ENCODE results near the gene KRT3. TPM values are rescaled to one million over a fixed set of nuclear protein-coding genes. Genes with fewer than 3 reads are reported as not detected.

The KRT3 gene
- total RNA-seq, 1 donor from 2014 or later: not detected

DNA sequence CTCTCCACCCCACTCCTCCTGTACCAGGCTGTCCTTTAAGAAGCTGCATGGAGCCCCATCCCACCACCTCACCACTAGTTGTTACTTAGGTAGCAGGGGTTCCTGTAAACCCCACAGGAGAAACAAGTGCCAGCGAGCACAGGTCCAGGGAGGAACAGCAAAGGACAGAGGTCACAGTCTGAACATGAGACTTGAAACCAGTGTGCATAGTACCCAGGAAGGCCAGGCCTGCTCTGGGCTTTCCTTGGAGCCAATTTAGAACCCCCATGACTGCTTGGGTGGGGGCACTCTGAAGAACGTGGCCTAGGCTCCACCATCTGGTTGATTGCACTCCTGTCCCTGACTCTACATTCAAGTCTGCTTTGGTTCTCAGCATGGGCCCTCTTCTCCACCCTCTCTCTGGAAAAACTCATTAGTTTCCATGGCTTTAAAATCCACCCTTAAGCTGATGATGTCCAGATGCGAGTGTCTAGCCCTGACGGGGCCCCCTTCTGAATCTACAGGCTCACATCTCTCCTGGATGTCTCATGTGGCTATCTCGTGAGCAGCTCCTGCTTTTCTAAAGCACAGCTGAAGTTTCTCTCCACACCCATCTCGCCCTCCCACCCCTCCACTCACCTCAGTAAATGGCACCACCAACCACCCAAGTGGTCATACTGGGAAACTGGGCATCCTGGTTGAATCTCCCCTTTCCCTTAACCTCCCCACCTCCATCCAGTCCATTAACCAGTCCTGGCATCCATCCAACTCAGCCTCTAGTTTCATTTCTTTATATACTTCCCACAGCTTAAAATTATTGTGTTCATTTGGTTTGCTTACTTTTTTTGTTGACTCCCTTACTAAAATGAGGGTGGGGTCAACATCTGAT is 8.4 kb downstream of the KRT3 start:
- H3K27ac ChIP-seq: no peak overlapping the region
- H3K9me3 ChIP-seq: no peaks in the 10 kb centered on the region
- DNase-seq: peak; percentile 22
- intact Hi-C loops (cut with DNase I): no loop called here
- peaks cover 3% of the 10 kb centered on the region for H3K4me1 ChIP-seq
- no peaks in the 10 kb centered on the region for H3K36me3 ChIP-seq
- TF ChIP-seq, protein P1, sequence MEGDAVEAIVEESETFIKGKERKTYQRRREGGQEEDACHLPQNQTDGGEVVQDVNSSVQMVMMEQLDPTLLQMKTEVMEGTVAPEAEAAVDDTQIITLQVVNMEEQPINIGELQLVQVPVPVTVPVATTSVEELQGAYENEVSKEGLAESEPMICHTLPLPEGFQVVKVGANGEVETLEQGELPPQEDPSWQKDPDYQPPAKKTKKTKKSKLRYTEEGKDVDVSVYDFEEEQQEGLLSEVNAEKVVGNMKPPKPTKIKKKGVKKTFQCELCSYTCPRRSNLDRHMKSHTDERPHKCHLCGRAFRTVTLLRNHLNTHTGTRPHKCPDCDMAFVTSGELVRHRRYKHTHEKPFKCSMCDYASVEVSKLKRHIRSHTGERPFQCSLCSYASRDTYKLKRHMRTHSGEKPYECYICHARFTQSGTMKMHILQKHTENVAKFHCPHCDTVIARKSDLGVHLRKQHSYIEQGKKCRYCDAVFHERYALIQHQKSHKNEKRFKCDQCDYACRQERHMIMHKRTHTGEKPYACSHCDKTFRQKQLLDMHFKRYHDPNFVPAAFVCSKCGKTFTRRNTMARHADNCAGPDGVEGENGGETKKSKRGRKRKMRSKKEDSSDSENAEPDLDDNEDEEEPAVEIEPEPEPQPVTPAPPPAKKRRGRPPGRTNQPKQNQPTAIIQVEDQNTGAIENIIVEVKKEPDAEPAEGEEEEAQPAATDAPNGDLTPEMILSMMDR (IDR thresholded peaks at IDR 0.05): no peak
- peaks cover 55% of the 10 kb centered on the region for H3K27me3 ChIP-seq
- ATAC-seq: no peak
- H3K4me3 ChIP-seq: no peak overlapping the region

DNA sequence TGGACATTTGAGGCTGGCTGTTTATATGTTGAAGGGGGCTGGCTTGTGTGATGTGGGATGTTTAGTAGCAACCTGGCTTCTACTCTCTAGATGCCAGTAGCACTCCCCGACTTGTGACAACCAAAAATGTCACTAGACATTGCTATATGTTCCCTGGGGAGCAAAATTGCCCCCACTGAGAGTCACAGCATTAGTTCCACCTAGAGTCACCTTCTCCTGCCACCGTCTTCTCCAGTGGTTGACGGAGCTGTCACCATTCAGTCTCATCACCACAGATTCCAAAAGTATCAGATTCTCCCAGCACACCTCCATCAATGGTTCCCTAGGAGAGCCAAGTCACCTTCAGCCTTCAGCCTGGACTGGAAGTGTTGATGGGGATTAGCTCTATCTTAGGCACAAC is 11.0 kb downstream of the KRT3 start:
- no peaks in the 10 kb centered on the region for H3K36me3 ChIP-seq
- H3K4me3 ChIP-seq: no peak overlapping the region
- H3K9me3 ChIP-seq: no peaks in the 10 kb centered on the region
- TF ChIP-seq, protein P1 (IDR thresholded peaks at IDR 0.05): no peak
- intact Hi-C loops (cut with DNase I): no loop called here
- no peak for DNase-seq
- H3K4me1 ChIP-seq: no peaks in the 10 kb centered on the region
- H3K27me3 ChIP-seq: peaks cover 41% of the 10 kb centered on the region
- no peak overlapping the region for H3K27ac ChIP-seq
- no peak for ATAC-seq

DNA sequence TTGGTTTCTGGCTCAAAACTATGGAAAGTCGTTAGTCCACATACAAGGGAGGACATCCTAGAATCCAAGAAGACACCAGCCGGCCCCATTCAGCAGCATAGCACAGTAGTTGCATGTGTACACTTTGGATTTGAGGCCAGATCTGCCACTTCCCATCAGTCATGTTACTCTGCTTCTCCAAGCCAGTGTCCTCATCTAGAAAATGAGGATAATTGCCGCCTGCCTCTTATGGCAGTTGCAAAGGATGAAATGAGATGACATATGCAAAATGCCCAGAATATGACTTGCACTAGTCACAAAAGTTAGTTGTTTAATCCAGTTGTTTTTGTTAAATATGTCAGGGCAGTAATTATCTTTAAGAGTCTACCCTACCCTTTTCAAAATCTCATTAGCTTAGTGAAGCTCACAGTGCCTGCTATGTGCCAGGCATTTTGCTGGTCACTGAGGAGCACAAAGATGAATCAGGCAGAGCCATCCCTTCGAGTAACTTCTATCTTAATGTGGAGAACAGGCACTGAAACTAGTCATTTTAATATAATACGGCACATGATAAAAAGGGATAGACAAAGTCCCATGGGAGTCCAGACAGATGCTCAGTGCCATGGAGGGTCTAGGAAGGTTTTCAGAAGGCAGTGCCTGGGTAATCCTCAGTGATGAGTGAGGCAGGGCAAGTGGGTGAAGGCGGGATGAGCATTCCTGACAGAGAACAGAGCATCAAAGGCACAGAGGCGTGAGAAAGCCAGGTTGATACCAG is 12.2 kb downstream of the KRT3 start:
- peaks cover 33% of the 10 kb centered on the region for H3K27me3 ChIP-seq
- DNase-seq (no peak), ATAC-seq (no peak)
- no peaks in the 10 kb centered on the region for H3K9me3 ChIP-seq
- H3K36me3 ChIP-seq: no peaks in the 10 kb centered on the region
- no peak overlapping the region for H3K4me3 ChIP-seq
- no peak overlapping the region for H3K27ac ChIP-seq
- TF ChIP-seq, protein P1 (IDR thresholded peaks at IDR 0.05): no peak
- intact Hi-C loops (cut with DNase I): no loop called here
- no peaks in the 10 kb centered on the region for H3K4me1 ChIP-seq

DNA sequence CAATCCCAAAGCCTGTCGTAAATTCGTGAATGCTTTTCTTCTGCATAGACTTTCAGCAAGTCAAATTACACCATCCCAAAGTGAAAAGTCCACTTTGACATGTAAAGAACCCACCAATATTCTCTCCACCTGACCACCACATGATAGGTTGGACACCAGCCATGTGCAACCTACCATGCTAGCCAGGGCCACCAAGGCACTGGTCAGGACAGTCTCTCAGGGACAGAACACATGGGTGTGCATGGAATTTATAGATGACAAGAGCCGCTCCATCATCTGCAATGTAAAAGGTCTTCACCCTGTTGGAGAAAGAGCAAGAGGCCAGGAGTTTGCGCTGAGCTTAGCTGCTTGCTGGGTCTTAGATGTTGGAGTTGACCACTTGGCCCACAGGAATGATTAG is 13.4 kb downstream of the KRT3 start:
- ATAC-seq (no peak), DNase-seq (no peak)
- TF ChIP-seq, protein P1 (IDR thresholded peaks at IDR 0.05): no peak
- no peak overlapping the region for H3K27ac ChIP-seq
- H3K4me3 ChIP-seq: no peak overlapping the region
- H3K27me3 ChIP-seq: peaks cover 38% of the 10 kb centered on the region
- intact Hi-C loops (cut with DNase I): no loop called here
- H3K9me3 ChIP-seq: no peaks in the 10 kb centered on the region
- no peaks in the 10 kb centered on the region for H3K36me3 ChIP-seq
- H3K4me1 ChIP-seq: no peaks in the 10 kb centered on the region

DNA sequence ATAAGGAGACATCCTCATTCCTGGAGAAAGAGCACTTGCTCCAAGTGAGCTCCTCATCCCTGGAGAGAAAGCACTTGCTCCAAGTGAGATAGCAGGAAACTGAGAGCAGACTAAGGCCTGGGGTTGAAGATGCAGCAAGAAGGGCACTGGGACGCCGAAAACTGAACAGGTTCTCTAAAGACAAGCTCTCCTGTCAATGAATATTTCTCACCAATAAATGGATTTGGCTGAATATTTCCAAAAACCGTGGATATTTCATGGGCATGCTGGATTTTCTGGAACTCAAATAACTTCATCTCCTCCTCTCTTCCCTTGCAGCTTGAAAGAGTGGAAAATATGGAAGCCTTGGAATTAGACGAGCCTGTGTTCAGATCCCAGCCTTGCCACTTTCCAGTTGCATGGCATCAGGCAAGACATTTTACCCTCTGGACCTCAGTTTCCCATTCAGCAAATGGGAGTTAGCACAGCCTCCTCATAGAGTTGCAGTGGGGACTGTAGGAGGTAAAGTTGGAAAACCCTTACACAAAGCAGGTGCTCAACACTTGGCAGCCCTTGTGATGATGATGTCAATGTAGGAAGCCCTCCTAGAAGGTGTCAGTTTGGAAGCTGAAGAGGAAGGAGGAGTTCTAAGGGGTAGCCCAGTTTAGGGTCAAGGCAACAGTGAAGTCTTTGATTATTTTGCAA is 14.4 kb downstream of the KRT3 start:
- no peak for ATAC-seq
- no peaks in the 10 kb centered on the region for H3K36me3 ChIP-seq
- TF ChIP-seq, protein P1 (IDR thresholded peaks at IDR 0.05): no peak
- no peak for DNase-seq
- H3K27ac ChIP-seq: no peak overlapping the region
- H3K27me3 ChIP-seq: peaks cover 42% of the 10 kb centered on the region
- no peaks in the 10 kb centered on the region for H3K9me3 ChIP-seq
- no peaks in the 10 kb centered on the region for H3K4me1 ChIP-seq
- H3K4me3 ChIP-seq: no peak overlapping the region
- intact Hi-C loops (cut with DNase I): no loop called here

Measured in upper lobe of right lung (tissue), 1 donor.